GM12865 (cell line): ENCODE measurements around the gene GALNT17.

Source experiments
- DNase-seq: peaks from one replicate; pipeline ENCODE4 v3.0.0; 2010; ENCODE audit warnings: low read depth
- H3K4me3 ChIP-seq: 2 replicates; pipeline ENCODE4 v1.5.1; 2011; ENCODE audit warnings: mild to moderate bottlenecking, low read depth, low read length, control low read depth
- TF ChIP-seq, protein P1 (sequence below): IDR thresholded peaks from 2 replicates; pipeline ENCODE4 v1.5.1; 2011; ENCODE audit warnings: low read length, control low read depth, low read depth, inconsistent platforms; ENCODE audit not compliant: insufficient read depth; ENCODE audit errors: missing control alignments

The GALNT17 gene

DNA sequence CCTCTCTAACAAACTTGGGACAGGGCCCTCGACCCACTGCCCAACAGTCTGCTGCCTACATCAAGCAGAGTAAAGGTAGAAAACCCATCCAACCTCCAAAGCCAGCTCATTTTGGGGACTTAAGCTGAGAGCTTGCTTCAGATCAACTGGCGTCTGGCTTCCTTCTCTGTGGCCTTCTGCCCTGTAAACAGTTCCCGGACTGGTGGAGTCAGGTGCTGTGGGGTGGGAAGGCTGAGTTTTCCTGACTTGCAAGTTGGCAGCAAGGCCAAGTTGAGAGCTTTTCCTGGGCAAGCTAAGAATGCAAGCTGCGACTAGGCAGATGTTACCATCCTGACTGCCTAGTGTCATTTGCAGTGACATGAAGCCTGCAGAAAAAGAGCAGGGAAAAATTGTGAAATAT, 3.7 kb downstream of the GALNT17 start:
- DNase-seq: no peak
- H3K4me3 ChIP-seq: no peak overlapping the region
- TF ChIP-seq, protein P1, sequence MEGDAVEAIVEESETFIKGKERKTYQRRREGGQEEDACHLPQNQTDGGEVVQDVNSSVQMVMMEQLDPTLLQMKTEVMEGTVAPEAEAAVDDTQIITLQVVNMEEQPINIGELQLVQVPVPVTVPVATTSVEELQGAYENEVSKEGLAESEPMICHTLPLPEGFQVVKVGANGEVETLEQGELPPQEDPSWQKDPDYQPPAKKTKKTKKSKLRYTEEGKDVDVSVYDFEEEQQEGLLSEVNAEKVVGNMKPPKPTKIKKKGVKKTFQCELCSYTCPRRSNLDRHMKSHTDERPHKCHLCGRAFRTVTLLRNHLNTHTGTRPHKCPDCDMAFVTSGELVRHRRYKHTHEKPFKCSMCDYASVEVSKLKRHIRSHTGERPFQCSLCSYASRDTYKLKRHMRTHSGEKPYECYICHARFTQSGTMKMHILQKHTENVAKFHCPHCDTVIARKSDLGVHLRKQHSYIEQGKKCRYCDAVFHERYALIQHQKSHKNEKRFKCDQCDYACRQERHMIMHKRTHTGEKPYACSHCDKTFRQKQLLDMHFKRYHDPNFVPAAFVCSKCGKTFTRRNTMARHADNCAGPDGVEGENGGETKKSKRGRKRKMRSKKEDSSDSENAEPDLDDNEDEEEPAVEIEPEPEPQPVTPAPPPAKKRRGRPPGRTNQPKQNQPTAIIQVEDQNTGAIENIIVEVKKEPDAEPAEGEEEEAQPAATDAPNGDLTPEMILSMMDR: no peak

DNA sequence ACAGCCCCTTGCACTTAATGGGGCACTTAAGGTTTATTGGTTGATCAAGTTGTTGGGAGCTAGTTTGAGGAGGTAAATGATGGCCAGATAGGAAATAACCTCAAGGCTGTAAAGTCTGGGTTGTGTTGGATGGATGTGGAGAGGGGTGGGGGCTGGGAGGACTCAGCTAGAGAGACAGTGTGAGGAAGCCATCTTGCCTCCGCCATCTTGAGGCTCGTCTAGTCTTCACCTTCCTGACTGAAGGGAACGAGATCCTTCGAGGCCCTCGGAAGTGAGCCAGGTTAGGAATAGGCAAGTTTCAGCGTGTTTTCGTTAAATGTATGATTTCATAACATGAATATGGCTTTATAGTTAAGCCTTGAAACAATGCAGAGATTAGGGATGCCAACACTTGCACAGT, 5.5 kb downstream of the GALNT17 start:
- TF ChIP-seq, protein P1: no peak
- no peak for DNase-seq
- H3K4me3 ChIP-seq: no peak overlapping the region

DNA sequence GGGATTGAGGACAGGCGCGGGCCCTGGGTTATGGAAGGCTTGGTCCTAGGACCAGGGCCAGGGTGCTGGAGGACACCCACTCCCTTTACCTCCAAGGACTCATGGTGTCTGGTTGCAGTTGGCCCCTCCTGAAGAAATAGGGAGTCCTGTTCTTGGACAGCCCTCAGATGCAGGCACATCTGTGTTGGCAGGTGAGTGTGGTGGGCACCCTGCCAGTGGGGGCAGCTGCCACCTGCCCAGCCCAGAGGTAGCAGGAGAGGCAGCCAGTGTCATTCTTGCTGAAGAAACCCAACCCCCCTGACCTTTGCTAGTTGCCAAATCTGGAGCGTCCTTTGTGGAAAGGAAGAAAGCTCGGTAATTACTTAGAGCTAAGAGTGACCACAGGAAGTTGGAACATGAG, 8.3 kb downstream of the GALNT17 start:
- no peak overlapping the region for H3K4me3 ChIP-seq
- DNase-seq: no peak
- TF ChIP-seq, protein P1: no peak

DNA sequence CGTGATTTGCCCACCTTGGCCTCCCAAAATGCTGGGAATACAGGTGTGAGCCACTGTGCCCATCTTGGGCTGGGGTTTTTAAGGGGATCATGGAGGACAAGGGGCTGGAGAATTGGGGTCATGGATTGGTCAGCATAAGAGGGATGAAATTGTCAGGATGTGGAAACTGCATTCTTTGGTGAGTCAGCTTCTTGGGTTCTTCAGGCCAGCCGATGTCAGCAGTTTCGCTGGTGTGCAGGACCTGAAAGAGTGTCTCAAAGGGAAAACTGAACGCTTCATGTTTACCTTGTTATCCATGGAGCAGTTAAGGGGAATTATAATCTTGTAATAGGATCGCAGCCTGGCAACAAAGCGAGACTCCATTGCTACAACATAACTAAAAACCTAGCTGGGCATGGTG, 13.0 kb downstream of the GALNT17 start:
- no peak overlapping the region for H3K4me3 ChIP-seq
- DNase-seq: no peak
- TF ChIP-seq, protein P1: no peak

DNA sequence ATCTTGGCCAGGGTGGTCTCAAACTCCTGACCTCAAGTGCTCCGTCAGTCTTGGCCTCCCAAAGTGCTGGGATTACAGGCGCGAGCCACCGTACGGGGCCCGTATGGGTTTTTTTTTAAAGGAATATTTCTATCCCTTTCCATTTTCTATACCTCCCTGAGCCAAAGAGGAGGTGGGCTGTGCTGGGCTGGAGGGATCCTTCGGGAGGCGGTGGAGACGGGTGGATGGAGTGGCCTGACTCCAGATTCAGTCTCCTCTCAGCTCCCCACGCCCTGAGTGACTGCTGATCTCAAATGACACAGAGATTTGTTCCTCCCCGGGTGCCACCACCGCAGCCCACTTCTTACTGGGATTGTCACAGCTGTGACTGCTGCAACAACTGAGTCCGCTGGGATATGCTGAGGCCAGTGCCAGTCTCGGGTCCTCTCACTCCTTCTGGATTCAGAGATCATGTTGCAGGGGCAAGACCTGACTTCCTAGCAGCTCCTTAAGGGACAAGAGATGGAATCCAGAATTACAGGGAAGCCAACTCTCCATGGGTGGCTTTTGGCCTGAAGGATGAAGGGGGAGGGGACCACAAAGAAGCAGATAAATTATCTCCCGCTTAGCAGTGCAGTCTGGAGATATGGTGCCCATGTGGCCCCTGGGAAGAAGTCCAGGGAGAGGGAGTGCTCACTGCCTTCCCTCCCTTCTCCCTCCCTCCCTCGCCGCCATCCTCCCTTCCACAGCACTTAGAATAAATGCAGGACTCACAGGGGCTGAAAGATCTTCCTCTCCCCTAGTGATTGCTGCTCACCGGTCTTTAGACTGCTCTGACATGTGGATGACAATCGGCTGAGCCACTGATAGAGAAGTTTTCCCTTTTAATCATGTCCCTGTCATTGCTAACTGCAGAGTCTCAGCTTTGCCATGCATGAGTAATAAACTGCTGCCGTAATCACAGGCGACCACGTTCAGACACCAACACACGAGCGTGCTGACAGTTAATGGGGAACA, 14.3 kb downstream of the GALNT17 start:
- TF ChIP-seq, protein P1: no peak
- DNase-seq: no peak
- H3K4me3 ChIP-seq: no peak overlapping the region

DNA sequence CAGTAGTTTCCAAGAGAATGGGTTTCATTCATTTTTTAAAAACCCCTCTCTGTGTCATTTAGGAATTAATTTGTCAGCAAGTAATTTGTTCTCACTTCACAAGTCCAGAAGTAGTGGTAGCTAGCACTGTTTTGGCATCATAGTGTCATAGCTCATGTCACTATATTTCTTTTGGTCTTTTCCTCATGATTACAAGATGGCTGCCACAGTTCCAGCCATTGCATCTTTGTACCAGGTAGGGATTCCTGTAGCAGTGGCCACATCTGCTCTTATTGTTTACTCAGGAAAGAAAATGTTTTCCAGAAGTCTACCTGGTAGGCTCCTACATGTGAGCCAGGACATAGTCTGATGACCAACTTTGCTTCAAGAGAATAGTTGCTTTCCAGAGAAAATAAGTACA, 16.2 kb downstream of the GALNT17 start:
- no peak for DNase-seq
- TF ChIP-seq, protein P1: no peak
- H3K4me3 ChIP-seq: no peak overlapping the region
